SK-N-SH (cell line): Measurements from ENCODE around the gene ATP11B.

ENCODE experiments used
- CTCF ChIP-seq: fragments of 200-600 bp; sonication (generic); IDR thresholded peaks from 2 replicates; pipeline ENCODE4 v1.6.1; 2017; ENCODE audit warnings: antibody characterized with exemption, mild to moderate bottlenecking, moderate library complexity
- GABPA ChIP-seq: IDR thresholded peaks from 2 replicates; pipeline ENCODE4 v1.4.0; 2012; ENCODE audit warnings: low read depth, mild to moderate bottlenecking
- GATA2 ChIP-seq: sonication (generic); formaldehyde crosslinking; IDR thresholded peaks from 2 replicates; pipeline ENCODE4 v1.5.0; 2020; ENCODE audit warnings: mild to moderate bottlenecking, missing genetic modification reagents
- MAX ChIP-seq: IDR thresholded peaks from 2 replicates; pipeline ENCODE4 v1.4.0; 2012; ENCODE audit warnings: low read depth
- NFIC ChIP-seq: IDR thresholded peaks from 2 replicates; pipeline ENCODE4 v1.4.0; 2012; ENCODE audit warnings: borderline replicate concordance
- POLR2AphosphoS5 ChIP-seq: IDR thresholded peaks from 2 replicates; pipeline ENCODE4 v1.6.1; 2012; ENCODE audit warnings: low read depth, low read length
- RAD21 ChIP-seq: IDR thresholded peaks from 2 replicates; pipeline ENCODE4 v1.6.1; 2012; ENCODE audit warnings: mild to moderate bottlenecking, low read length
- RFX5 ChIP-seq: IDR thresholded peaks from 2 replicates; pipeline ENCODE4 v1.6.1; 2012; ENCODE audit warnings: mild to moderate bottlenecking, improper control_type of control experiment, low read length
- TAF1 ChIP-seq: IDR thresholded peaks from 2 replicates; pipeline ENCODE4 v1.6.1; 2012; ENCODE audit warnings: low read depth, mild to moderate bottlenecking, low read length, moderate library complexity, borderline replicate concordance
- TCF12 ChIP-seq: IDR thresholded peaks from 2 replicates; pipeline ENCODE4 v1.4.0; 2012
- TEAD4 ChIP-seq: IDR thresholded peaks from 2 replicates; pipeline ENCODE4 v1.4.0; 2012; ENCODE audit warnings: mild to moderate bottlenecking, borderline replicate concordance; ENCODE audit not compliant: insufficient read depth
- USF2 ChIP-seq: fragments of 150-350 bp; IDR thresholded peaks from 2 replicates; pipeline ENCODE4 v1.6.1; 2017; ENCODE audit warnings: antibody characterized with exemption, low read length, low read depth, borderline replicate concordance

- TF ChIP-seq TCF12, result no peak
- TF ChIP-seq POLR2AphosphoS5, result no peak
- no peak for TF ChIP-seq MAX
- no peak for TF ChIP-seq GATA2
- no peak for TF ChIP-seq CTCF
- TF ChIP-seq GABPA, result no peak
- TF ChIP-seq TEAD4, result no peak
- no peak for TF ChIP-seq TAF1
- no peak for TF ChIP-seq RAD21
- TF ChIP-seq USF2, result no peak
- TF ChIP-seq RFX5, result no peak
- TF ChIP-seq NFIC, result no peak
Observed at GRCh38 chr3:182914341-182914740, 121.0 kb downstream of the ATP11B start.
